ENCODE measurements around the gene PEX12. TPM values are rescaled to one million over a fixed set of nuclear protein-coding genes. Genes with fewer than 3 reads are reported as not detected.

Gene PEX12
- total and polyA plus RNA-seq, 9 of the 15 experiments (the other 6 are each of a cell fraction or from before 2014, with no cell fraction given): 4.0 to 12.4 (median 6.4) TPM

DNA sequence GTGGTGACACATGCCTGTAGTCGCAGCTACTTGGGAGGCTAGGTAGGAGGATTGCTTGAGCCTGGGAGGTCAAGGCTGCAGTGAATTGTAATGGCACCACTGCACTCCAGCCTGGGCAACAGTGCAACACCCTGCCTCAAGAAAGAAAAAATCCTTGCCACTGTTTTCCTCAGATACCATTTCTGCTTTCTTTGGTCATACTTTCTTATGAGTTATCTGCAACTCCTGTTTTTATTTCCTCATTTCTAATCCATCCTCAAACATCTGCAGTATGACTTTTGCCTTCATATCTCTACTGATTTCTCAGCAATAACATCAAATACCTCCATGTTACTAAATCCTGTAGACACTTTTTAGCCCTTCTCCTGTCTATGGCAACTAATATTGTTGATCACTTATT lies 5.7 kb upstream of the PEX12 start:
- DNase-seq (ENCODE audit: extremely low read depth in 1 of 4, low spot score in 3 of 4): no peak
- no peak overlapping the region for H3K27ac ChIP-seq (ENCODE audit: extremely low read depth, low read depth, low read length)
- H3K79me2 ChIP-seq (ENCODE audit: control insufficient read depth, insufficient read depth, low read length): peaks cover 28% of the 10 kb centered on the region
- H2AFZ ChIP-seq (ENCODE audit: low read depth, low read length): peak overlapping the region; percentile 22; the same call in 1 of the 2 replicates
- BruUV-seq (replicated peaks): no TSS peak
- H3K27me3 ChIP-seq (ENCODE audit: control insufficient read depth in 2 of 2, insufficient read depth in 2 of 2, low read length in 2 of 2): no peaks in the 10 kb centered on the region
- intact Hi-C loops (cut with micrococcal nuclease): no loop called here
- H3K36me3 ChIP-seq (ENCODE audit: control insufficient read depth, insufficient read depth, low read length): 0 out of 3 replicates have a peak, but pooled peaks cover under 1% of the 10 kb centered on the region
- ChIA-PET POLR2A (no interaction called here), CTCF (ENCODE audit: low intra/inter-chr PET ratio) (no interaction called here)
- no peak overlapping the region for H3K4me3 ChIP-seq
- no peak overlapping the region for H3K9ac ChIP-seq (ENCODE audit: insufficient read depth in 1 of 2, low read depth in 2 of 2, low read length in 2 of 2)
- peaks cover 0 to 14% of the 10 kb centered on the region in 2 experiments; a peak in 2 of 5 replicates for H3K4me1 ChIP-seq (replicated peaks in 1 of 2; ENCODE audit: control insufficient read depth in 2 of 2, insufficient read depth in 2 of 2, low read length in 2 of 2)
- TF ChIP-seq TEAD4 (IDR thresholded peaks at IDR 0.05; ENCODE audit: low read length) (peak; percentile 21; the same call in 1 of the 2 replicates), TEAD4 (CRISPR knock-in tag; IDR thresholded peaks at IDR 0.05; ENCODE audit: borderline replicate concordance) (no peak), ZNF224 (CRISPR knock-in tag; IDR thresholded peaks at IDR 0.05) (no peak)
- no peaks in the 10 kb centered on the region for H4K20me1 ChIP-seq (replicated peaks; ENCODE audit: control insufficient read depth, insufficient read depth, low read length)
- in situ Hi-C loops (cut with MboI): no loop called here
- H3K9me1 ChIP-seq (ENCODE audit: control insufficient read depth, insufficient read depth, low read length): no peaks in the 10 kb centered on the region
- FAIRE-seq: no peak
- 36% methylated on average over 1 of the region's 1 CpG for WGBS (ENCODE audit: insufficient coverage, low coverage, missing lambda C conversion rate)
- ATAC-seq: no peak
- H3K4me2 ChIP-seq (ENCODE audit: insufficient read depth, low read length): no peak overlapping the region
- H3K9me3 ChIP-seq (replicated peaks; ENCODE audit: control insufficient read depth, insufficient read depth, low read depth, low read length): no peaks in the 10 kb centered on the region

DNA sequence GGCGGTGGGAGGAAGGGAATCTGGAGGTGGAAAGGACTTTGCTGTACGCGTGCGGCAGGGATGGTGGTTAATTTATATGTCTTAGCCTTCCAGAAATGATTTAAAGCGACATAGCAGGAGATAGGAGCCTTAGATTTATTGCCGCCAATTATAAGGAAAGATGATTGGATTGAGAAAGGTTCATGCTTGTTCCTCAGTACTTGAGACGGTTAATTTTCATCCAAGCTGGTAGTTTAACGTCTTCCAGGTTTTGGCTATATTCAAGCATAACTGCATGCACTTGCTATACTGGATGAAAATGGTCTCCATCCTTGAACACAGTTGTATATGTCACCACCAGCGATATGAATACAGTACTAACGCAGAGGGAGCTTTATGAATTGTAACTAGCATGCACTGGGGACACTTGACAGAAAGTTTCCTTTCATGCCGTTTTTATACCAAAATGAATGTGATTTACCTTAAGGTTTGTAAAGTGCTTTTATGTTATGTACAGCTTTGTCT lies 610 bp upstream of the PEX12 start:
- WGBS (ENCODE audit: insufficient coverage, low coverage, missing lambda C conversion rate): 1% methylated on average over 11 of the region's 11 CpGs
- DNase-seq (ENCODE audit: extremely low read depth in 1 of 4, low spot score in 3 of 4) (no peak), ATAC-seq (0 out of 3 replicates have a peak, but pooled peaks have one; percentile 4), FAIRE-seq (peak; percentile 15)
- ChIA-PET POLR2A (interaction anchor here (0.7 to 7.9 kb wide), 18 partner anchors 10 to 245 kb away, joined by 3 to 132 read pairs (median 4); partner anchors contain the start of genes AP2B1, SLFN12L and SLFN14), CTCF (ENCODE audit: low intra/inter-chr PET ratio) (no interaction called here)
- Histone ChIP-seq H3K4me1 (replicated peaks in 1 of 2; ENCODE audit: control insufficient read depth in 2 of 2, insufficient read depth in 2 of 2, low read length in 2 of 2) (peaks cover 3 to 22% of the 10 kb centered on the region in 2 experiments; a peak in 3 of 5 replicates), H3K27ac (ENCODE audit: extremely low read depth, low read depth, low read length) (peak overlapping the region; percentile 95), H3K9ac (ENCODE audit: insufficient read depth in 1 of 2, low read depth in 2 of 2, low read length in 2 of 2) (peak overlapping the region; percentile 97 to 99), H2AFZ (ENCODE audit: low read depth, low read length) (peak overlapping the region; percentile 81), H3K79me2 (ENCODE audit: control insufficient read depth, insufficient read depth, low read length) (peaks cover 36% of the 10 kb centered on the region), H4K20me1 (replicated peaks; ENCODE audit: control insufficient read depth, insufficient read depth, low read length) (no peaks in the 10 kb centered on the region), H3K9me3 (replicated peaks; ENCODE audit: control insufficient read depth, insufficient read depth, low read depth, low read length) (no peaks in the 10 kb centered on the region), H3K27me3 (ENCODE audit: control insufficient read depth in 2 of 2, insufficient read depth in 2 of 2, low read length in 2 of 2) (no peaks in the 10 kb centered on the region), H3K9me1 (ENCODE audit: control insufficient read depth, insufficient read depth, low read length) (no peaks in the 10 kb centered on the region), H3K36me3 (ENCODE audit: control insufficient read depth, insufficient read depth, low read length) (peaks cover 30% of the 10 kb centered on the region), H3K4me2 (ENCODE audit: insufficient read depth, low read length) (peak overlapping the region; percentile 97), H3K4me3 (peak overlapping the region; percentile 77)
- in situ Hi-C loops (cut with MboI) (no loop called here), intact Hi-C loops (cut with micrococcal nuclease) (loop anchor here (1.0 kb wide), 2 partner anchors 8 to 9 kb away; partner anchors contain the start of gene AP2B1)
- BruUV-seq (replicated peaks): TSS peak; percentile 80
- no peak for TF ChIP-seq SRSF7 (optimal IDR thresholded peaks at IDR 0.05; ENCODE audit: low read depth, low read length)
- peak; percentile 48; the same call in 1 of the 2 replicates for TF ChIP-seq ILF3 (IDR thresholded peaks at IDR 0.05; ENCODE audit: borderline replicate concordance)
- TF ChIP-seq BRF1 (IDR thresholded peaks at IDR 0.05; ENCODE audit: borderline replicate concordance, extremely low read depth, insufficient read length): no peak
- TF ChIP-seq ZNF184 (CRISPR knock-in tag; IDR thresholded peaks at IDR 0.05): no peak
- TF ChIP-seq MEIS2 (IDR thresholded peaks at IDR 0.05; ENCODE audit: partially characterized antibody): peak; percentile 52
- TF ChIP-seq, protein P1, sequence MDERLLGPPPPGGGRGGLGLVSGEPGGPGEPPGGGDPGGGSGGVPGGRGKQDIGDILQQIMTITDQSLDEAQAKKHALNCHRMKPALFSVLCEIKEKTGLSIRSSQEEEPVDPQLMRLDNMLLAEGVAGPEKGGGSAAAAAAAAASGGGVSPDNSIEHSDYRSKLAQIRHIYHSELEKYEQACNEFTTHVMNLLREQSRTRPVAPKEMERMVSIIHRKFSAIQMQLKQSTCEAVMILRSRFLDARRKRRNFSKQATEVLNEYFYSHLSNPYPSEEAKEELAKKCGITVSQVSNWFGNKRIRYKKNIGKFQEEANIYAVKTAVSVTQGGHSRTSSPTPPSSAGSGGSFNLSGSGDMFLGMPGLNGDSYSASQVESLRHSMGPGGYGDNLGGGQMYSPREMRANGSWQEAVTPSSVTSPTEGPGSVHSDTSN (CRISPR knock-in tag; IDR thresholded peaks at IDR 0.05; ENCODE audit: low read depth): no peak
- TF ChIP-seq, protein P1 (tag; conservative IDR thresholded peaks at IDR 0.05; ENCODE audit: low read depth): peak; percentile 57
- TF ChIP-seq LEF1 (IDR thresholded peaks at IDR 0.05): no peak
- 0 out of 2 replicates have a peak, but pooled peaks have one; percentile 19 for TF ChIP-seq SMARCA4 (IDR thresholded peaks at IDR 0.05)

Data from K562 (cell line).